ENCODE data around the gene CYP51A1.
"Not testable (repeated sequence)": the region's sequence is repeated elsewhere in the genome, so short reads cannot be mapped to it uniquely, and the experiment has no call there.

CYP51A1 gene

DNA sequence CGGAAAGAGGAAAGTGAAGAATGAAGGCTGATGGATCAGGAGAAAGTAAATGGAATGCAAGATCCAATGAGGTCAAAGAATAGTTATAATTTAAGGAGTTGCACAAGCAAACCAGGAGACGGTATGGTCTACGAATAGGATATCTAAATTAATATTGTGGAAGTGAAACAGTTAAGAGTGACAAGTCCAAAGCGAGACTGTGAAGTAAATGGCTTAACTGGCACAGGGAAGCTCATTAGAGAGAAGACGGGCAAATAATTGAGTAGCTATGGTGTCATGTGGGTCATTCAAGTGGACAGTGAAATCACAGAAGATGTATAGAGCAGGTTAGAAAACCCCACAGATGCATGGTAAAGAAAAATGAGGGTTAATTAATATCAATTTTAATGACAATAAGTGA lies 3.2 kb downstream of the CYP51A1 start:
- no peak for DNase-seq (ENCODE audit: low read depth, low spot score)

DNA sequence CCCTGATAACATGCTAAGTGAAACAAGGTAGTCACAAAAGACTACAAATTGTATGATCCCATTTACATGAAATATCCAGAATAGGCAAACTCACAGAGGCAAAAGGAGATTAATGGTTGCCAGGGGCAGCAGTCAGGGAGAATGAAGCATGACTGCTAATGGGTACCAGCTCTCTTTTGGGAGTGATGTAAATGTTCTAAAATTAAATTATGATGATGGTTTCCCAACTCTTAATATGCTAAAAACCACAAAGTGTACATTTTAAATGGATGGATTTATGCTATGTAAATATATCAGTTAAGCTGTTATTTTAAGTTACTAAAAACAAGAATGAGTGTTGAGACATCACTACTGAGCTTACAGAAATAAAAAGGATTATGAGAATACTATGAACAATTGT lies 12.6 kb downstream of the CYP51A1 start:
- DNase-seq (ENCODE audit: low read depth, low spot score): no peak

DNA sequence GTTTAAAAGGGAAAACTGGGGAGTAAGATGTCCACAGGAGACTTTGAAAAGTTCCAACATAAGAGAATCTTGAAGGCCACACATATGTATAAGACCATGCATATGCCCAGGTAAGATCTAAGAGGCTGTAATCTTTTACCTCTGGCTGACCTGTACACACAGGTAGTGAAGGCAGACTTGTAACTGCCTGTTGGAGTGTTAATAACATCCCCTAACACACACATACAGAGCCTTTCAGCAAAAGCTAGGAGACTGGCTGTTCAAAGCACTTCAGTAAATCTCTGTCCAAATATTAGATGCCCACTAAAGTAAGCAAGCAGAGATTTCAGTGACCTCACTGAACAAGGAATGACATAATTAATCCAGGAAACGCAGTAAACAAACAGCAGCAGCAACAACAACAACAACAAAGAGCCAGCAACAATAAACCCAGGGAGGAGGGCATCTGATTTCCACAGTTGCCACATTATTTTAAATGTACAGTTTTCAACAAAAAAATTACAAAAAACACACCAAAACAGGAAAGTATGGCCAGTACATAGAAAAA lies 15.0 kb downstream of the CYP51A1 start:
- peak; percentile 5 for DNase-seq (ENCODE audit: low read depth, low spot score)

DNA sequence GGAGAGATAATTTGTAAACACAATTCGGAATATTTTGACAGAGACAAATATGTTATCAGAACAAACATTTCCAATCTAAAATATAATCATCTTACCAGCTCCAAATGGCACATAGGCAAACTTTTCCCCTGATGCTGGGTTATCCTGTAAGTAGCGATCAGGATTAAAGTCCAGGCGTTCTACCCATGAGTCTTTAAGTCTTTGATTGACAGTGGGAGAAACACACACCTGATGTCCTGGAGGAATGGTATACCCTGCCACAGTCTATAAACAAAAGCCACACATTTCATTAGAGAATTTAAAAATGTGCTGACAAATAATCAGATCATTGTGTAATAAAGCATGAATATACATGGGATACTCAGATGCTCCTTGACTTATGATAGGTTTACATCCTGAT lies 17.3 kb downstream of the CYP51A1 start:
- no peak for DNase-seq (ENCODE audit: low read depth, low spot score)

DNA sequence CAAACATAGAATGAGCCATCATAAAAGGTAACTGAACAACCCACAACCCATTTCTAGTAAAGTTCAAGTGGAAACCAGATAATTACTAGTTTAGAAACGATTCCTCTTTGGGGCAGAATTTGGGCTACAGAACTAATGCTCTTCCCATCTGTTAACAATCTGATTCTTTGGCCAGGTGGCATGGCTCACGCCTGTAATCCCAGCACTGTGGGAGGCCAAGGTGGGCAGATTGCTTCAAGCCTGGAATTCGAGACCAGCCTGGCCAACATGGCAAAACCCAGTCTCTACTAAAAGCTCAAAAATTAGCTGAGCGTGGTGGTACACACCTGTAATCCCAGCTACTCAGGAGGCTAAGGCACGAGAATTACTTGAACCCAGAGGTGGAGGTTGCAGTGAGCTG lies 18.5 kb downstream of the CYP51A1 start:
- no peak for DNase-seq (ENCODE audit: low read depth, low spot score)

DNA sequence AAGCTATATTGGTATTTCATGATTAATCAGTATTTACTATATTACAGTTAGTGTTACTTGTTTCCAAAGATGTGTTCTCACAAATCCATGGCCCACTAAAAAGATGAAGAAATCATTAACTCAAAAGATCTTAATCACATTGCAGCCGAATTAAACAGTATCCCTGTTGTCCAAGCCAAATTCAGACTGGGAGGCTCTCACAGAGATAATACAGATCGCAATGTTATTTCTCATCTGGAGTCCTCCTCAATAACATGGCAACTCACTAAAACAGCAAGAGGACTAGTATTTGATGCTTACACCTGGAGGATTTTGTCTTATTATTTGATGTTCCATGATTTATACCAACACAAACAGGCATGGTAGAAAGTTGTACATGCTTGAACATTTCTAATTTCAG lies 23.4 kb downstream of the CYP51A1 start:
- DNase-seq (ENCODE audit: low read depth, low spot score): no peak

DNA sequence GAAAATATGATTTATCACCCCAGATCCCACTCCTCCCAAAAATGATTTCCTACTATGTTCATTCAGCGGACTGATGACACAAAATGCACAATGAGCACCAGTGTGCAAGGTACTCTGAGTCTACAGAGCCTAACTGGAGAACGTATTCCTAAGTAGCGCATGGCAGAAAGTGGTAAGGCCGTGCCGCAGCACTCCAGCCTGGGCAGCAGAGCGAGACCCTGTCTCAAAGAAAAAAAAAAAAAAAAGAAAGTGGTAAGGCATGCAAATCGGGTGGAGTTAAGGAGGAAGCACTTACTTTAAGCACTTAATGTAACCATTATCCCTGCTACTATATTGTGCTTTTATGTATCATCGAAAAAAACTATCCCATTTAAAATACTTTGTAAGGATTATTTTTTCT lies 25.5 kb downstream of the CYP51A1 start:
- no peak for DNase-seq (ENCODE audit: low read depth, low spot score)

DNA sequence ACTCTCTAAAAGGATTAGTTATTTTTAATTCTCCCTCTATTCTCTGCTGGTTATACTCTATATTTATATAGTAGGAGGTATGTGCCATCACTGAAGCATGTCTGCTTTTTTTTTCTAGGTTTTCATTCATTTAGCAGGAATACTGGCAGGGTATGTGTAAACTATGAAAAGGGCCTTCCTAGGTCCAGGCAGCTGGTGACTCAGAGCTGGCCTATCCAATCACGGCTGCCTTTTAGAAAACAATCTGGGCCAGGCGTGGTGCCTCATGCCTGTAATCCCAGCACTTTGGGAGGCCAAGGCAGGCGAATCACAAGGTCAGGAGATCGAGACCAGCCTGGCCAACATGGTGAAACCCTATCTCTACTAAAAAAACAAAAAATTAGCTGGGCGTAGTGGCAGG lies 31.4 kb downstream of the CYP51A1 start:
- peak; percentile 18 for DNase-seq (ENCODE audit: low read depth, low spot score)

DNA sequence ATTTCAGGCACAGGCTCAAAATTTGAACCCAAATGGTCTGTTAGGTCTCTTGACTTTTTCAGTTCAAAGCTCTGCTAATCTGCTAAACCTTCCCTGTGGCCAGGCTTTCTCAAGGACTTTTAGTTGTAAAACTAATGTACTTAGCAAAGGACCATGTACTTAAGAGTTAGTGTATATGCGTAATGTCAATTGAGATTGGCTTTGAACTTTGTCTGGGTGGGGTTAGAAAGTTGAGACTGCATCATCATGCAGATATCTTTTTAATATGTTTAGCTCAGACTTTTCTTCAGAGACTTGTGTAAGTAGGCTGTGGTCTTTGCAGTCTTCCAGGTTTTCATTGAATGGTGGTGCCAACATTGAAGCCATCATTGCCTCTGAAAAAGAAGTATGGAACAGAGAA lies 33.7 kb downstream of the CYP51A1 start:
- no peak for DNase-seq (ENCODE audit: low read depth, low spot score)

DNA sequence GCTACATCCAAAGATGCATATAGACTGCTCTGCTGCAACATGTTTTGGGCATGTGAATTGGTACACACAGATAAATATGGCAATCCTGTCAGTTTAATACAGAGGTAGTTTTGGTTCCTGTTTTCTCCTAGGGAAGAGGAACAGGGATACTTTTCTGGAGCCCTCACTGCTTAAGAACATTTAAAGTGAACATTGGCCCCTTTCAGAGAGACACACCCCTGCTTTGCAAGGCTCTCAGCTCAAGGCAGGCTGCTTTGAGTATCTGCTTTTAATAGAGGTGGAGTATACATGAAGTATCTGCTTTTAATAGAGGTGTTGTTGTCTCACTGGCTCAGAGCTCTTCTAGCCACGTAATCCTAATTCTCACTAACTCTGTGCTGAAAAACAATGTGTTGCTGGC lies 38.9 kb downstream of the CYP51A1 start:
- DNase-seq (ENCODE audit: low read depth, low spot score): no peak

DNA sequence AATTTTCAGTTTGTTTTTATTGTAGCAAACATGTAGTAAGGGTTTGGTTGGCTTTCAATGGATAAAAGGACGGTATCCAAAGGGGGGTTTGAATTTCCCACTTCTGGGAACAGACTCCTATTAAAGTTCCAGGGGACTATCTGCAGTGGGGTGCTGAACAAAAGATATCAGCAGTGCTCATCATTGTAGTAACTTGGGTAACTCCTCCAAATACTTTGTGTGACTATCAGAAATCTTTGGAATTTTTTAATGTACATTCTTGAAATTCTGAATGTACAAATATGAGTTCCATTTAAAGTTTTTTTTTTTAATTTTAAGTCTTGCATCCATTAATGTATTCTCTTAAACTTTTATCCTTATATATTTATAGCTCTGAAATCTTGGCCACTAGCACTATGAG lies 42.1 kb downstream of the CYP51A1 start:
- DNase-seq (ENCODE audit: low read depth, low spot score): no peak

DNA sequence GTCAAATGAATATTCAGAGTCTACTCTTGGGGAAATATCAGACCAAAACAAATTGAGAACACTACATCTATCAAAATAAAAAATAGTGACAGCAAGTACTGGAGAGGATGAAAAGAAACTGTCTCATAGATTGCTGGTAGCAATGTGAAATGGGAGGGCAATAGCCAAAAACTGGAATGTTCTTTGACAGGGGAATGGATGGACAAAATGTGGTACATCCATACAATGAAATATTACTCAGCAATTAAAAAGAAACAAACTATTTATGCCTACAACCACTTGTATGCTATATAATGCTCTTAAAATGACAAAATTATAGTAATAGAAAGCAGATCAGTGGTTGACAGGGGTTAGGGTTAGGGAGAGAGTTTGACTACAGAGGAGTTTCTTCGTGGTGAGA lies 46.0 kb downstream of the CYP51A1 start:
- no peak for DNase-seq (ENCODE audit: low read depth, low spot score)

DNA sequence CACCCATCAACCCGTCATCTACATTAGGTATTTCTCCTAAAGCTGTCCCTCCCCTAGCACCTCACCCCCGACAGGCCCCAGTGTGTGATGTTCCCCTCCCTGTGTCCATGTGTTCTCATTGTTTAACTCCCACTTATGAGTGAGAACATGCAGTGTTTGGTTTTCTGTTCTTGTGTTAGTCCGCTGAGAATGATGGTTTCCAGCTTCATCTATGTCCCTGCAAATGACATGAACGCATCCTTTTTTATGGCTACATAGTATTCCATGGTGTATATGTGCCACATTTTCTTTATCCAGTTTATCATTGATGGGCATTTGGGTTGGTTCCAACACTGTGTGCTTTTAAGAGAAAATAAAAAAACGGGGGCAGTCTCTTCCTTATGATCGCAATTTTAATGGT lies 50.4 kb downstream of the CYP51A1 start:
- not testable (repeated sequence) for DNase-seq (ENCODE audit: low read depth, low spot score)

DNA sequence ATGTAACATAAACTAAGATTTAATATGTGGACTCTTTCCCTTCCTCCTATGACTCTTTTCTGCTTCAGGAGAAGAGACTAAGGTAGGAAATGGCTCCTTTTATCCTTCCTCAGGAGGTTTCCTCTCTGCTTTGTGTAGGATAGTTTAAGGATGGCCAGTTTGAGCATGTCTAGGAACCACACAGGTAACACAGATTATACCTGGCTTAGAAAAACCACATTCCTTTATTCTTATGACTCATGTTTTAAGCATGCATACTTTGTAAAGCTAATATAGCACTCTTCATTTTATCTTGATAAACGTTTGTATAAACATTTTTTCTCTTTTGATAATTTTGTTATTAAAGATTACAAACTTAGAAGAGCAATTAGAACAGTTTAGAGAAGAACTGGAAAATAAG lies 57.8 kb downstream of the CYP51A1 start:
- peak; percentile 7 for DNase-seq (ENCODE audit: low read depth, low spot score)

DNA sequence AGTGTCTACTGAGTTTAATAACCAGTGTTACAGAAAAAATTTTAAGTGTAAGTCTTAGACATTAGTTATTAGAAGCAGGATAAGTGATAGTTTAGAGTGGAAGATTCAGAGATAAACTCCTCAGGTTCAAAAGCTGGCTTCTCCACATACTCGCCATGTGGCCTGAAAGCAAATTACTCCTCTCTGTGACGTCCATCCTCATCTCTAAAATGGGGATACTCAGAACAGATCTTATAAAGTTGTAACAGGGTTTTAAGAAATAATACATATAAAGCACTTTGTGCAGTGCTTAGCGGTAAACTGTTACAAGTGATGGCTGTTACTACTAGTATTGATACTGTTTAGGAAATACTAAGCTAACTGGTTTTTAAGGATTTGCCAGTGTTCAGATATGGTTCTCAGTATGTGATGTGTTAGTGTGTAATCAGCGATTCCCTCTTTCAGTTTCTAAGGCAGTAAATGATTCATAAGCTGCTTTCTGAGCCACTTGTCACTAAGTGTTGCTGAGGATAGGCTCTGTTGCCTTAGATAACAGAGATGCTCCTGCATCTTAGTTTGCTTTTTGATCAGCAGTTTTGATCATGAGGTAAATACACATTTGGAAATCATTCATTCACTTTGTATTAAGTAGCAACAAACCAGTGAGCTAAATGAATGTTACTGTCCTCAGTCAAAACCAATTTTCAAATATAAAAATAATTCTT lies 58.7 kb downstream of the CYP51A1 start:
- DNase-seq (ENCODE audit: low read depth, low spot score): no peak

DNA sequence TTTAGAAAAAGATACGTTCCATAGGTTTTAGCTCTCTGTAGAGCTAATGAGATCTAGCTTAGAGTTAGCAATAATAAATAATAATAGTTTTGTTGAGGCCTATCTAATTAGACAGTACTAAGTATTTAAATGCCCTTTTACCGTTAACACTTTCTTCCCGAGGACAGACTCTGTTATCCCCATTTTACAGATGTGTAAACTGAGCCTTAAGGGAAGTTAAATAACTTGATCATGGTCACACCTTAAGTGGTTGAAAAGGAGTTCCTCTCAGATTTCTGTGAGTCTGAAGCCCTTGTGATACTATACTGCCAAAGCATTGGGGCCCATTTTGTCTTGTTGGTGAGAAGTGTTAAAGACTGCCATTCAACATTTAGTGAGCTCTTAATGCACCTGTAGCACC lies 61.6 kb downstream of the CYP51A1 start:
- no peak for DNase-seq (ENCODE audit: low read depth, low spot score)

DNA sequence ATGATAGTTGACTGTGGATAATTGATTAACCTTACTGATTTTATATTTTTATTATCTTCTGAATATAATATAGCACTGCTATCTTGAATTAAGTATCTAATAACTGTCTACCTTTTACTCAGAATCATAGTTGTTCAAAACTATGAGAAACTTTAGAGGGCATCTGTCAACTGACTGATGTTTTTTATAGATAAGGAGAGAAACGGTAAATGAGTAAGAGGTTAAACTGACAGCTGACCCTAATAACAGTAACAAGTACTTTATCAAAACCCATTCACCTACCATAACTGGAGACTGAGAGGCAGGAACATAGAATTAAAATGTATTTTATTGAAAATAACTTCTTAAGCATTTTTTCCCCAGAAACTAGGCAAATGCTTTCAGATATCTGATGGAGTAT lies 62.2 kb downstream of the CYP51A1 start:
- DNase-seq (ENCODE audit: low read depth, low spot score): no peak

DNA sequence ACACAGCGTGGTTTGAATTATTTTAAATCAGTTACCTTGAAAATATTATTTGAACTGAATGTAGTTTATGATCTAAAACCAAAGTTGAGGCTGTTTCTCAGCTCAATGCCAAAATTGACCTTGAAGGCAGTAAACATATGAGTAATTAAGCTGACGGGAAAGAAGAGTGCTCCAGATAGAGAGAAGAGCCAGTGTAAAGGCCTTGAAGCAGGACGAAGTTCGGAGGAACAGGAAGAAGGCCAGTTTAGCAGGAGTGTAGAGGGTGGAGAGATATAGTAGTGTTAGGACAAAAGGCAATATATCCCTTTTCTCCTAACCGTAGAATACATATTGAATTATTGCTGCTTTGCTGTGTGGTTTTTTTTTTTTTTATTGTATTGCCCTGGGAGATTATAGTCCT lies 63.2 kb downstream of the CYP51A1 start:
- DNase-seq (ENCODE audit: low read depth, low spot score): no peak

DNA sequence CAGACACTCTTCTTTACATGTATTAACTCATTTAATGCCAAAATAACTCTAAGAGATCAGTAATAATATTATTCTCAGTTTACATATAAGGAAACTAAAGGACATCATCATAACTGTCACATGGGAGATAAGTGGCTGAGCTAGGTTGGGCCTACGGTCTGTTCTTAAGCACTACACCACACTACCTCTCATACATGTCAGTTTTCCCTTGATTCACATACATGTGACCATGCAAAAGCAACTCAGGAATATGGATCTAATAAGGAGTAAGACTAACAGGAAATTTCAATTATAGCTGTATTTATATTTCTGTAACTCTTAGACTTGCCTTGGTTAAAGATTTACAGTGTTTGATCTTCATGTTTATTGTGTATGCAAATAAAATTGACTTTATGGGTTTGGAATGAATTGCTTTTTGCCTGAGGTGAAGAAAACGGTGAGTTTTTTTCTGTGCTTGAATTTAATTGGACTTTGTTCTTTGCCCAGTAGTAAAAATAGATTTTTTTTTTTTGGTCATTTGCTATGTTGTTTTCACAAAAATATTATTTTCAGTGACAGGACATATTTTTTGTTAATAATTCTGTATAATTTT lies 69.7 kb downstream of the CYP51A1 start:
- DNase-seq (ENCODE audit: low read depth, low spot score): no peak
